ENCODE data around the gene INPP4B.
"Not testable (repeated sequence)": the region's sequence is repeated elsewhere in the genome, so short reads cannot be mapped to it uniquely, and the experiment has no call there.

The INPP4B gene

DNA sequence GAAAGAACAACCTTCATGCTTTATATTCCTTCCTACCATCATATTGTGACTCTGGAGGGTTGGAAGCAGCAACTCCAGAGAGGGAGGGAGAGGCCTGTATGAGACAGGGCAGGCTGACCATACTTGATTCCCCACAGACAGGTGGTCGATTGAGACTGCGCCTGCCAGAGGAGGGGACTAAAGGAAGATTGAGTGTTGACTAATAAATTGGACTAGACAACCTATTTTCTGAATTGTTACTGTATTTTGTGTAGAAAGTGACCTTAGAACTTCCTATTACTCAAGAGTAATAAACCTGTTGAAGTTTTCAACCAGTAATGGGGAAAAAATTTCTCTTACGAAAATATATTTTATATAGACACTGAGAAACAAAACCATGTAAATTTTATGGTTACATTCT lies 301.5 kb downstream of the INPP4B start:
- DNase-seq (ENCODE audit: low read depth, low spot score): no peak

DNA sequence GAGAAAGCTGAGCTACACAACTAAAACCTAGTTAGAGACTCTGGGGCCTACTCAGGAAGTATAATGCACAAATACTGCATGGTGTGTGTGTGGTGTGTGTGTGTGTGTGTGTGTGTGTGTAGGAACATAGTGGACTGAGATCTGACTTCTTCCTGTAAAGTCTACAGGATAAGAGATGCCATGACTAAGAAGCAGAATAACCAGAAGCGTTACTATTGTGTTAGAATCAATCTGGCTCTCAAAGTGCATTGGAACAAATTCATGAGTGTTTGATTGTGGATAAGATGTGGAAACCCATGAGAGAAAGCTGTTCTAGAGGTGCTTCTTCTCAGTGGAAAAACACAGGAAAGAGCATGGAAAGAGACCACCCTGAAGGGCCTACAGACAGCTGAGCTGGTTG lies 302.1 kb downstream of the INPP4B start:
- no peak for DNase-seq (ENCODE audit: low read depth, low spot score)

DNA sequence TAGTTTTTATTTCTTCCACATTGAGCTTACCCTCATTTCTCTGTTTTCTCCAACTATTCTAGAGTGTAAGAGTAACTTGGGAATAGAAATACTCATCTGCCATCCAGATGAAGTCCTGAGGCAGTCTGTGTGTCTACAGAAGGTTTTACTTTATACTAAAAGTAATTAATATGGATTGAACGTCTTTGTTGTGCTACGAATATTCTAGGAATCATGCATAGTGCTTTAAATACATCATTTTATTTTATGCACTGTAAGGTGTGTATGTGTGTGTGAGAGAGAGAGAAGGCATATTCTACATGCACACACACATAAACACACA lies 305.7 kb downstream of the INPP4B start:
- no peak for DNase-seq (ENCODE audit: low read depth, low spot score)

DNA sequence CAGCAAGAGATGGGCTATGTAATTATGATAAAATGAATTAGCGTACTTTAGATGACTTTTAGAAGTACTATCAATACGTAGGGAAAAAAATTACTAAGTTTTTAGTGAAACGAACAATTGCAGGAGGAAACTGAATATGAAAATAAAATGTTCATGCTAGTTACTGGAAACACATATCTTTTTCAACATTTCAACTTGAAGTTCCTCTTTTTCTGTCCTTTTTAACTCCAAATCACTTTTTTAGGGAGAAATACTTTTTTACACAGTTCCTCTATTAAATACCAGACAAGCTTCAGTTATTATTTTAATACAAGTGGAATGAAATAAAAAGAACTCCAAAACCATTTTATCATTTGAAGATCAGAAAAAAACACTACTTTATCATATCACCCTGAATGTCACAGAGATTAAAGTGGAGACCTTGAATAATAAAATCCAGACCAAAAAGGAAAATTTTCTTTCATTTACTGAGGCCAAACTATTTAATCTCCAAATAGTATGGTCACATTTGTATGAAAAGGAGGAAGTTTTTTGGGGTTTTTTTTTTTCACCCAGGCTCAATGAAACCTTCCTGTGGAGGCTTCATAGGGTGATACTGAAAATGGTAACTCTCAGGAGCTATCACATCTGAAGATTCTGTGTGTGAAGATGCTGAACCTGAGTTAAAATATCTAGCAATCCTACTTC lies 306.2 kb downstream of the INPP4B start:
- DNase-seq (ENCODE audit: low read depth, low spot score): no peak

DNA sequence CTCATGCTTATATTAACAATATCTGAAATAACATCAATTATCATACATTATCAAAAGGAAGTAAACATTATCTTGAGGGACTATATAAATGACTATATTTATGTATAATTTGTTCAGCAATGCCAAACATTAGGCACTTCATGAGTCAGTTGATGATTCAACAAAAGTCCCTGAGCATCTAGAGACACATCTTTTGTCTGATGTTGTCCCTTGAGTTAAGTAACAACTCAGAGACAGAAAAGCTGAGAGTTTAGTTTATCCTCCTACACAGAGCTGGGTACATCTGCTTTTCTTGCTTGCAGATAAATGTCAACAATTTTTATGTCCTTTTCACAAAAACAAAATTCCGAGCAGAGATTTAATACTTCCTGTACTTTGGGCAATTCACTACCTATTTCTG lies 311.1 kb downstream of the INPP4B start:
- DNase-seq (ENCODE audit: low read depth, low spot score): no peak

DNA sequence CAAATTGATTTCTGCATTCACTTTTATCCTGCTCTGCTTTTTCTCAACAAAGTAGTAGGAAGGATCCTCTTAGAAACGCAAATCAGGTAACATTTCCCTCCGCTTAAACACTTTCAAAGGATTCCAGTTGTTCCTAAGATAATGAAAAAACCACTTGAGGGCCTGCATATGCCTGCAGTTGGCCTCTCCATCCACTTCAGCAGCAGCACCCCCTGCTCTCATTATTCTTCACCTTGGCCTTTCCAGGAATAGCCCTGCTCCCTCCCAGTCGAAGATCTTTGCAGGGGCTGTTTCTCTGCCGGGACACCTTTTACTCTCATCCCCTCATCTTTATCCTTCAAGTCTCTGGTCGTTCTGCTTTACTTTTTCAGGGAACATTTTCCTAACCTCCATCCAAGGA lies 314.0 kb downstream of the INPP4B start:
- DNase-seq (ENCODE audit: low read depth, low spot score): no peak

DNA sequence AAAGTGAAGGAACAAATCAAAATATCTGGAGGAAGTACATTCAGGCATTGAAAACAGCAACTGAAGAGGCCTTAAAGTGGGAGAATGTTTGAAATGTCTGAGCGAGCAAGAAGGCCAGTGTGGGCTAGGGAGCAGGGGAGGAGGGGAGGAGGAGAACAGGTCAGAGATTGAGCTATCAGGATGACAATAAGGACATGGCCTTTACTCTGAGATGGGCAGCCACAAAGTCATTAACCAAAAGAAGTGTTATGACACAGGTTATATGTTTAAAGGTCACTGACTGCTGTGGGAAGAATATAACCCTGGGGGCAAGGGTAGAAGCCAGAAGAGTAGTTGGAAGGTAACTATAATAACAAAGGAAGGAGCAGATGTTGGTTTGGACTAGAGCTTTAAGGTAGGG lies 315.4 kb downstream of the INPP4B start:
- no peak for DNase-seq (ENCODE audit: low read depth, low spot score)

DNA sequence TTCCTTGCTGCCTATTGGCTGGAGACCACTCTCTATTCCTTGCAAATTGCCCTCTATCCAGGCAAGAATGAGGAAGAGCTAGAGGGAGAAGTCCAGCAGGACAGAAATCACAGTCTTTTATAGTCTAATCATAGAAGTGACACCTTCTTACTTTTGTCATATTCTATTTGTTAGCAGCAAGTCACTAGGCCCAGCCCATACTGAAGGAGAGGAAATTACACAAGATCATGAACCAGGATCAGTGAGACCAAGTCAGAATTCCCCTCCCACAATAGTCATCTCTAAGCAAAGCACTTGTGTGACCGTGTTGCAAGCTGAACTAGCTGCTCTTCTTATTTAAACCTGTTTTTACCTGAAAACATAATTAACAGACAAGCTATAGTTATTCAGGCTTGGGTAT lies 317.7 kb downstream of the INPP4B start:
- DNase-seq (ENCODE audit: low read depth, low spot score): no peak

DNA sequence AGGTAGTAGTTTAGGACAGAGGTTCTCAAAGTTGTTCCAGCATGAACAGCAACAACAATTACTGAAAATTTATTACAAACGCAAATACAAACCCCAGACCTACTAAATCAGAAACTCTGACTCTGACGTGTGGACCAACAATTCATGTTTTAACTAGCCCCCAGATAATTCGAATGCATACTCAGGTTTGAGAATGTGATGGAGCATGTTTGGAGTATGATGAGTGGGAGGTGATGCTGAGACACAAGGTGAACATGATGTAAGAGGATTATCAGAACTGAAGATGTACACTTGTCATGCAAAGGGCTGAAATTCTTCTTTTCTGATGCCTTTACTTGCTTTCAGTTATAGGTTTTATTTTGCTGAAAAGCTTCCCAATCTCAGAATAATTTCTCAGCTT lies 323.0 kb downstream of the INPP4B start:
- no peak for DNase-seq (ENCODE audit: low read depth, low spot score)

DNA sequence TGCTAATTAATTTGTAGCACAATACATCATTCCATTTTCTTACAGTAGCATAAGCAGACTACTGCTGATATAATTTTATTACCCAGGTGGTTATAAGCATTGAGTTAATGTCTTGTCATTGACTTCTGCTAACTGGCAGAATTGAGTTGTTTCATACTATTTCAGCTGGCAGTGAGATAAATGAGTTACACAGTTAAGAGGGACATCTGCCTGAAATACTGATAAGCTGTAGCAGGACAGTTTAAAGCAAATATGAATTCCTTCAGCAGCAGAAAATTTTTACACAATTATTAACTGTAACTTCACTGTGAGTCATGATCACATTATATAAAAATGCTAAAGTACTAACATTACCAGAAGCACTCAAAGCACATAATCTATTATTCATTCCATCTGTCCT lies 326.8 kb downstream of the INPP4B start:
- DNase-seq (ENCODE audit: low read depth, low spot score): no peak

DNA sequence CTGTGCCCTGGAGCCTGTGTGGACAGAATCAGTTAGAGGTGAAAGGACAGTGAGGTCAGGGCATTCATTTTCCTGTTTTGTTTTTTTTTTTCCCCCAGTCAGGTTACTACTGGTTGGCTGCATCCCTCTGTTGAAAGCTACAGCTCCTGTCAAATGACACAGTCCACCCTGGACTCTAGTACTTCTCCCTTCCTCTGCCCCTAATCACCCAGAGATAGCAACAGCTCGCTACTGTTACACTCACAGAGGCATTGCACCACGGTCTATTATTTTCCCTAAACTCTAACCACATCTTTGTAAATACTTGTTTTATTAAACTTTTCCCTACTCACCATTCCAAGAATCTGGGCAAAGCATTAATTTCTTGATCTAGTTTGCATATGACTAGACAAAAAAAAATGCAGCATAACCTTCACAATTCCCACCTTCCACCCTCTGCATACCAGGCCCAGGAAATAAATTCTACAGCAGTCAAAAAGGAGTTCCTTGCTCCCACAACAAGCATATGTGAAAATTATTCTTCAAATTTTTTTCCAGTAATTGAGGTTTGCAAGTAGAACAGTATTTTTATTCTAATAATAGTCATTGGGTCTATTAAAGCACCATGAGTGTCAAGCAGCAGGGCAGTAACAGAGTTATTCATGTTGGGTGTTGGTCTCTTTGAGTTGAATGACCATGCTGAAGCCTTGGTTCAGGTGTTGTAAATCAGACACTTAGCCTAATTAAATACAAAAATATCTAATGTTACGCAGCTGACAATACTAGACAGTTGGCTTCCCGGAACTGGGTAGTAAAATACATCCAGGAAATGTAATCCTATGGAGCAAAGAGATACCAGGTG lies 329.2 kb downstream of the INPP4B start:
- DNase-seq (ENCODE audit: low read depth, low spot score): no peak

DNA sequence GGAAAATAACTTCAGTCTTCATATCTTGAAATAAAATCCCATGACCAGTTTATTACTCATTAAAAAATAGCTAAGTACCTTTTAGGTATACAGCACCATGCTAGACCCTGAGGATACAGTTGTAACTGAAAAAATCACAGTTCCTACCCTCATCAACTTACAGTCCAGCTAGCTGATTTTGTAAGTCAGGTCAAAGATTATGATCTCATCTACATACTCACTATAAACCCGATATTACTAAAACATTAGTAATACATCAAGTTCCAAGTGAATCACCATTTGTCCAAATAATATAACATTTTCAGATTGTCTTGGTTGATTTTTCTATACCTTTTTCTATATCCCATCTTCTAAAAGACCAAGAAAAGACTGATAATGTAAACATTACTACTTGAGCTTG lies 333.9 kb downstream of the INPP4B start:
- no peak for DNase-seq (ENCODE audit: low read depth, low spot score)

DNA sequence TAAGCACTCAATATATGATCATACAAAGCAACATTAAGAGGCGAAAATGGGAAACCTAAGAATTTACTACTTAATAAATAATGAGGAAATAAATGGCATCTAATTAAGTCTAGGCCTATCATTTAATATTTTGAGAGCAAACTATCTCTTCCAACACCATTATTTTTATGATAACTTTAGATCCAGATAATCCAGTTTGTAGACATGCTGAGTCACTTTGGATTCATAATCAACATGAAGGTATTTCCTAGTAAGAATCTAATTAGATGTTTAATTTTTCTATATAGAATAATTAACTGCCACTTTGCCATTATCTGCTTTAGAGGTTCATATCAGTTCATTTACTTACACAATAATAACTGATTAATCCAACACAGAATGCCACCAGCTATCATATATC lies 336.2 kb downstream of the INPP4B start:
- DNase-seq (ENCODE audit: low read depth, low spot score): no peak

DNA sequence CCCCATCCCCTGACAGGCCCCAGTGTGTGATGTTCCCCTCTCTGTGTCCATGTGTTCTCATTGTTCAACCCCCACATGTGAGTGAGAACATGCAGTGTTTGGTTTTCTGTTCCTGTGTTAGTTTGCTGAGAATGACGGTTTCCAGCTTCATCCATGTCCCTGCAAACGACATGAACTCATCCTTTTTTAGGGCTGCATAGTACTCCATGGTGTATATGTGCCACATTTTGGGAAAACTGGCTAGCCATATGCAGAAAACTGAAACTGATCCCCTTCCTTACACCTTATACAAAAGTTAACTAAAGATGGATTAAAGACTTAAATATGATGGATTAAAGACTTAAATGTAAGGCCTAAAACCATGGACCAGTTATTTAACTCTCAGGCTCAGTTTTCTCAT lies 336.7 kb downstream of the INPP4B start:
- not testable (repeated sequence) for DNase-seq (ENCODE audit: low read depth, low spot score)

DNA sequence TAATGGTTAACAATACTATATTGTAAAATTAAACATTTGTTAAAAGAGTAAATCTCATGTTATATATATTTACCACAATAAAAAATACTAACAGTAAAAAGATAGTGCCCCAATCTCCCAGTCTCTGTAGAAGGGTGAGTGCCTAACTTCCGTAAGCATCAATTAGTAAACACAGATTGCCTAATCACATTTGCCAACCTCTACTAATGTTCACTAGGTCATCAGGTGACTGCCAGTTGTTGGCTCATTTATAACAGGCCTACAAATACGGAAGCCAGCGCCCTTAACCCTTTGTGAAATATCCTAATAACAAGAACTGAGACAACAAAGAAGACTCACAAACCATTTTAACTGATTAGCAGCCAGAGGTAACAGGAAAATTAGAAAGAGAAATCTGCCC lies 345.1 kb downstream of the INPP4B start:
- no peak for DNase-seq (ENCODE audit: low read depth, low spot score)

DNA sequence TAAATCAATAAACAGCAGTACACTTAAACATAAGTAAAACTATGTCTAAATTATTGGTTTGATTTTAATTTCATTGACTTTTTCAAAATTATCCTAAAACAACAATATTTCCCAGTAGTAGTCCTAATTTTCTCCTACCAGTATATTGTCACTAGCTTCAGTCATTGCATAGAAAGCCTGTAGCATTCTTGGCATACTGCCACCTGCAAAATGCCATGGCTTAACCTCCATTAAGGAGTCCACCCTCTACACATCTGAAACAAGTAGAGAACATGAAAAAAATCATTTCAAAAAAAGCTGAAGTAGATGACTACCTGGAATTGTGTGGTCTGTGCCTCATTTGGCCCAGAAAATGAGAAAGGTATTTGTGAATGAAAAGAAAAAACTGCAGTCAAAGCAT lies 348.5 kb downstream of the INPP4B start:
- no peak for DNase-seq (ENCODE audit: low read depth, low spot score)

DNA sequence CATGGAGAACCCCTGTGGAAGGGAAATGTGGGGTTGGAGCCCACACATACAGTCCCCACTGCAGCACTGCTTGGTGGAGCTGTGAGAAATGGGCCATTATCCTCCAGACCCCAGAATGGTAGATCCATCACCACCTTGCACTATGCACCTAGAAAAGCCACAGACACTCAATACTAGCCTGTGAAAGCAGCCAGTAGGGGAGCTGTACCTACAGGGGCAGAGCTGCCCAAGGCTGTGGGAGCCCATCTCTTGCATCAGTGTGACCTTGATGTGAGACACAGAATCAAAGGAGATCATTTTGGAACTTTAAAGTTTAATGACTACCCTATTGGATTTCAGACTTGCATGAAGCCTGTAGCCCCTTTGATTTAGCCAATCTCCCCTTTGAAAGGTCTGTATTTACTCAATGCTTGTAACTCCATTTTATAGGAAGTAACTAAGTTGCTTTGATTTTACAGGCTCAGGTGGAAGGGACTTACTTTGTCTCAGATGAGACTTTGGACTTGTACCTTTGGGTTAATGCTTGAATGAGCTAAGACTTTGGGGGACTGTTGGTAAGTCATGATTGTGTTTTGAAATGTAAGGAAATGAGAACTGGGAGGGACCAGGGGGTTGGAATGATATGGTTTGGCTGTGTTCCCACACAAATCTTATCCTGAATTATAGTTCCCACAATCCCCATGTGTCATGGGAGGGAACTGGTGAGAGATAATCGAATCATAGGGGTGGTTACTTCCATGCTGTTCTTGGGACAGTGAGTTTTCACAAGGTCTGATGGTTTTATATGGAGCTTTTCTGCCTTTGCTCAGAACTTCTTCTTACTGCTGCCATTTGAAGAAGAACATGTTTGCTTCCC lies 352.6 kb downstream of the INPP4B start:
- no peak for DNase-seq (ENCODE audit: low read depth, low spot score)

DNA sequence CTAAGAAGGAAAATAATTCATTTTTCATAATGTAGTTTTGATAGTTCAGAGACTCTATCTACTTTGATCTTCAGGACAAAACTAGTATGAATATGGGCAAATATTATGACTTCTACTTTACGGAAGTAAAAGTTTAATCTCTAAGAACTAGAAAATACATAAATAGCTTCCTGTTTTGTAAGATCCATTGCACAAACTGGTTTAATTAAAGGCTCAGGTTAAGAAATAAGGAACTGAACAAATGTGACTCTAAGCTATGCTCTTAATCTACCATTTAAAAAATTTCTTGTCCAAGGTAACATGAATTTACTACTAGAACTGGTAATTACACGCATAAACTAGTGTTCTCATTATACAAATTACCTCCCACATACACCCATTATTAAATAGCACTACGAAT lies 360.6 kb downstream of the INPP4B start:
- DNase-seq (ENCODE audit: low read depth, low spot score): no peak

DNA sequence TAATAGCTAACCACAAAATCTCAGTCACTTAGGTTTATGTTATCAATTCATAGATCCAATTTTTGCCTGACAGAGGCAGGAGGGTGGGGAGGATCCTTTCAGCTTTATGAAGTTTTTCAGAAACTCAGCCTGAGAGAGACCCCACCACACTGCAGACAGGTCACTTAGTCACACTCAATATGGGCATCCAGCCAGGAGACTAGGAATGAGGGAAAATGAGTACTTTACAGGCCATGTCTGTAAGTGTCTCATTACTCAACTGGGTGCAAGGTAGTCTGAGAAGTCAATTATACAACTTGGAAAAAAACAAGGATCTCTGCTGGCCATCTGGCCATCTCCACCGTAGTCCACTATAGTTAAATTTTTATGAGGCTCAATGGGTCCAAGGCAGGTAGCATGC lies 365.9 kb downstream of the INPP4B start:
- DNase-seq (ENCODE audit: low read depth, low spot score): no peak

DNA sequence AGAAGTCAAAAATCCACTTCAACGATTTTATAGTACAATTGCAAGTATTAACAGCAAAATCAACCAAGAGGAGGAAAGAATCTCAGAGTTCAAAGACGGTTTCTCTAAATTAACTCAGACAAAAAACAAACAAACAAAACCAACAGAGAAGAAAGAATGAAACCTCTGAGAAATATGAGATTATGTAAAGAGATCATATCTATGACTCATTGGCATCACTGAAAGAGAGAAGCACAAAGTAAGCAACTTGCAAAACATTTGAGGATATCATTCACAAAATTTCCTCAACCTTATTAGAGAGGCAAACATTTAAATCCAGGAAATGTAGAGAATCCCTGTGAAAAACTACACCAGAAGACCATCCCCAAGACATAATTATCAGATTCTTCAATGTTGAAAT lies 370.4 kb downstream of the INPP4B start:
- DNase-seq (ENCODE audit: low read depth, low spot score): no peak

DNA sequence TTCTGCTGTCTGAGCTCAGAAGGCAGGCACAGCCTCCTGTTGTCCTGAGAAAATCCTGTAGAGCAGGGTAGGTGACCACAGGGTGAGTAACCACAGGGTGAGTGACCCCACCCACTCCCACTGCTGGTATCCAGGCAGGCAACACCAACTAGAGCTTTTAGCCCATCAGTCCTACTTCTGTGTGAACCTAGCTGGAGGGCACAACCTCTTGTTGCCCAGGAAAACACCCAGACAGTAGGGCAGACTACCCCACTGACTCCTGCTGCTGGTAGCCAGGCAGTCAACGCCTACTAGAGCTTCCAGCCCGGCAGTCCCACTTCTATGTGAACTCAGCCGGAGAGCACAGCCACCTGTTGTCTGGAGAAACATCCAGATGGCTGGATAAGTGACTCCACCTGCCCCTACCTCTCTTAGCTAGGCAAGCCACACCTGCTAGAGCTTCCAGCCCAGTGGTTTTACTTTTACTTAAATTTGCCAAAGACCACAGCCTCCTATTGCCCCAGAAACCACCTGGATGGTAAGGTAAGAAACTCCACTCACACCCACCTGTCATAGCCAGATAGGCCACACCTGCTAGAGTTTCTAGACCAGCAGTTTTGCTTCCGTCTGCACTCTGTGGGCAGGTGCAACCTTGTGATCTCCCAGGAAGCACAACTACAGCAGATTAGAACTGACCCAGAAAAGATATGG lies 371.6 kb downstream of the INPP4B start:
- no peak for DNase-seq (ENCODE audit: low read depth, low spot score)

DNA sequence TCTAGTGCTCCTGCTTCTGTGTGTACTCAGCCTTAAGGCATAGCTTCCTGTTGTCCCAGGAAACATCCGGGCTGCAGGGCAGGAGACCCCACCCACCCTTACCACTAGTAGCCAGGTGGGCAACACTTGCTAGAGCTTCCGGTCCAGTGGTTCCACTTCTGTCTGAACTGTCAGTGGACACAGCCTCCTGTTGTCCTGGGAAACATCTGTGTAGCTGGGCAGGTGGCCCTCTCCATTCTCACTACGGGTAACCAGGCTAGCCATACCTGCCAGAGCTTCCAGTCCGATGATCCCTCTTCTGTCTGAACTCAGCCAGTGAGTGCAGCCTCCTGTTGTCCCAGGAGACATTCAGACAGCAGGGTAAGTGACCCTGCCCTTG lies 372.2 kb downstream of the INPP4B start:
- DNase-seq (ENCODE audit: low read depth, low spot score): no peak
